GM19351 (cell line): ENCODE measurements around the gene ZNF619.
A peak's percentile ranks its signal among the peaks of the same experiment; 100 is the strongest.
"Not testable (repeated sequence)": the region's sequence is repeated elsewhere in the genome, so short reads cannot be mapped to it uniquely, and the experiment has no call there.

Experiments used
- ATAC-seq: cut with Tn5 transposase; IDR thresholded peaks from one replicate; pipeline ENCODE4 v1.9.1; 2021; ENCODE audit warnings: mild to moderate bottlenecking, moderate library complexity; ENCODE audit not compliant: unreplicated experiment

The ZNF619 gene

DNA sequence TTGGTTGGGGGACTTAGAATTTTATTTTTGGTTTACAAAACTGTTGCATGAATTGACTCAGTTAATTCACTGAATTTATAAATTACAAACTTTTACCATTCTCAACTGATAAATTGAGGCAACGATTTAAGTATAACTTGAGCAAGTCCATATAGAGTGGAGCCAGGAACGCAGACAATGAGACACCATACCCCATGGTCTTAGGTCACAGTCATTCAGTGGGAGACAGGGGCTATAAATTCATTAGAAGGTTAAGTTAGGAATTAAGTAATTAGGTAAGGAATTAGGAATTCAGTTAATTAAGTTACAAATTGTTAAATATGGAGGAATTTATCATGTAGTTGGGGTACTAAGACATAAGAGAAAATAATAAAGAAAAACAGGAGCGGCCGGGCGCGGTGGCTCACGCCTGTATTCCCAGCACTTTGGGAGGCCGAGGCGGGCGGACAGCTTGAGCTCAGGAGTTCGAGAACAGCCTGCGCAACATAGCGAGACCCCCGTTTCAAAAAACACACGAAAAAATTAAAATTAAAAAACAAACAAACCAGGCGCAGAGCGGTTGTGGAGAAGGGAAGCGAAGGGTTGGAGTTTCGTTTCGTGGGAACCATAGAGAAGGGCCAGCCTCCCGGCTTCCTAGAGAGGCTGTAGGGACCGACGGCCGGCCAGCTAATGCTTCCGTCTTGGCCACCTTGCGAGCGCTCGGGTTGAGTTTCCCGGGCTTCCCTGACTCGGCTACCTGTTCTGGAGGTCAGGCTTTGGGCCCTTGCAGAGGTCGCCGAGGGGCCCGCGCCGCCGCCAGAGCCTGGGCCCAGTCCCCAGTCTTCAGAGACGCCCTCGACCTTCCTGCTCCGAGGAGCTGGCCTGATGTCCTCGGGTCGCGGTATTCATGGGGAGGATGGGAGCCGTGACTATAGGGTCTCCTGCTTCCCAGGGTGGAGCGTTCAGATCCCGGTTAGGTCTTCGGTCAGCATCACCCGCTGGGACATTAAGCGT, at the start of gene ZNF619:
Gene ZNF619 (plus strand): TSS at position 645 of the 993 bp plus-strand sequence. CDS start 858 bp downstream, outside the sequence.
- ATAC-seq: peak; percentile 82

DNA sequence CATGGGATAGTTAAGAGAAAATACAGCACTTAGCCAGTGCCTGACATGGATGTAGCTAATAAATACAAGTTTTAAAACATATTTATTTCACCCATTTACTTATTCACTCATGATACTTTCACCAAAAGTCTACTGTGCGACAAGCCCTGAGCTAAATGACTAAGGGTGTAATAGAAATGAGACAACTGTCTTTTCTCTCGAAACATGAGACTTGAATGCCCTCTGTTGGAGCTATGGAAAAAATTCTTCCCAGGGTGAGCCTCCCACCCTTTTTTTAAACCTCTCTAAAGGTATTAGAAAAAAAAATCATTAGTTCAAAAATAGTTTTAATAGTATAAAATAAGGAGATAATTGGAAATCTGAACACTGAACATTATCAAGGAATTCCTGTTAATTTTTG, 44.1 kb upstream of the ZNF619 start:
- no peak for ATAC-seq

DNA sequence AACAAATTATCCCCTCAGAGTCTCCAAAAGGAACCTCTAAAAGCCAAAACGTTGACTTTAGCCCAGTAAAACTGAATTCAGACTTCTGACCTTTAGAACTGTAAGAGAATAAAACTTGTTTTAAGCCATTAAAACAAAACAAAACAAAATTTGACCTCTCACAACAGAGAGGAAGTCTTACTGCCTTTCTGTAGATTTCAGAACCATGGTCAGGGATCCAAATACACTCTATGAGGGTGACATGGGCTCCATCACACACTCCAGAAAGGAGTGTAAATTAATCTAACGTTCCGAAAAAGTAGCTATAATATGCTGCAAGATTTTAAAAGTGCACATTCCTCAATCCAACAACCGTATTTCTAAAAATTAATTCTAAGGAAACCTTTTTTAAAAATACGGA, 39.0 kb upstream of the ZNF619 start:
- no peak for ATAC-seq

DNA sequence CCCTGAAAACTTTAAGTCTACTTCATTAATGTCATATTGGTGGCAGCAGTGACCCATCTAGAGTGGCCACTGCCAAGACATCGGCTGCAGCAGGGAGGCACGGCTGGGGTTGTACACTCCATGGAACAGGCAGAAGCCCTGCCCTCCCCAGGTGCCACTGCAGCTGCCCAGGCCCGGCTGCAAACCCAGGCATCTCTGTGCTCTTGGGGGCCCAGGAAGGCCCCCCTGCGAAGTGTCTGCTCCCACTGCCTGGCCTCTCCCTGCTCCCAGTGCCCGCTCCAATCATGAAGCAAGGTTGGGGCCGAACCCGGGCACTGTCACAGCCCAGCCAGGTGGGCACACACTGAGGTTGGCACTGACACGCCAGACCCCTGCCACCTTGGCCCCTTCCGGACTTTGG, 31.9 kb upstream of the ZNF619 start:
- no peak for ATAC-seq

DNA sequence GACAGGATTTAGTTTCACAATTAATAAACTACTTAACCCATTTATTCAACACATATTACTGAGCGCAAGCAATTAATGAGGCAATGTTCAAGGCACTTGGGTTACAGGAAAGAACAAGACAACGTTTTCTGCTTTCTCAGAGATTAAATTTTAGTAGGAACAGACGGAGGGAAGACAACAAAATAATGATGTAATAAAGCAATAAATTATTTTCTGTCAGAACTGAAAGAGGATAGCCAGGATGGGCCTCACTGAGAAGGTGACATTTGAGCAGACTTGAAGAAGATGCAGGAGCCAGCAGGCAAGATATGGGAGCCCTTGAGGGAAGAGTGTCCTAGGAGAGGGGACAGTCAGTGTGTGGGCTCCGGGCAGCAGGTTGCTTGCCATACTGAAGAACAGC, 31.0 kb upstream of the ZNF619 start:
- ATAC-seq: no peak

DNA sequence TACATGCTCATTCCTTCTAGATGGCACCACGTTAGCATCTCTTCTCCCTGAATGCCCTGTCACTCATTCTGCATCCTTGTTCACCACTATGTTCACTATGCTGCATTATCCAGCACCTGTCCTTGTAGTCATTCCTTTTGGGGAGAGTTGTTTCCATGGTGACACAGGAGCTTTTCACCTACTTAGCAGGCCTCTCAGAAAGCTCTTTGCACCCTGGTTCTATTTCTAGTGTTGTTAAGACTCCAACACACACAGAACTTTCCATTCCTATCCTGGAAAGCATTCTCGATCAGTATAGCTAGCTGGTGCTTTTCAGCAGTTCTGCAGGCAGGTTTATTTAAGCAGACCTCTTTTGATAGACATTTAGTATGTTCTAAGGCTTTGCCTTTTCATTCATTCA, 26.5 kb upstream of the ZNF619 start:
- no peak for ATAC-seq

DNA sequence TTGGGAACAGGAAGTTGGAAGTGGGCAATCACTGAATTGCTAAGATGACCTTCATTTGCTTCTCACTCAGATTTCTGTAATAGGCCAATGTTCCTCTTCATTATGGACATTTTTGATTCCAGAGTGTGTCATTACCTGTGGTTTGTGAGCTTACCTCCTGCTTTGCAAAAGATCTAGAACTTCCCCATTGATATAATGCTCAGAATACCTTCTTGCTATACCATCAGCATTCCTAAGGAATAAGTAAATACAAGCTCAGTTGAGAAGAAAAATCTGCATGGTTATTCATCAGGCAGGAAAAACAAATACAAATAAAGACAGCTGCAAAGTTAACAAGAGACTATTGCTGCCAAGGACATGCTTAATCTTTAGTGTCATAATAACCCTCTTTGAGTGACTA, 25.4 kb upstream of the ZNF619 start:
- no peak for ATAC-seq

DNA sequence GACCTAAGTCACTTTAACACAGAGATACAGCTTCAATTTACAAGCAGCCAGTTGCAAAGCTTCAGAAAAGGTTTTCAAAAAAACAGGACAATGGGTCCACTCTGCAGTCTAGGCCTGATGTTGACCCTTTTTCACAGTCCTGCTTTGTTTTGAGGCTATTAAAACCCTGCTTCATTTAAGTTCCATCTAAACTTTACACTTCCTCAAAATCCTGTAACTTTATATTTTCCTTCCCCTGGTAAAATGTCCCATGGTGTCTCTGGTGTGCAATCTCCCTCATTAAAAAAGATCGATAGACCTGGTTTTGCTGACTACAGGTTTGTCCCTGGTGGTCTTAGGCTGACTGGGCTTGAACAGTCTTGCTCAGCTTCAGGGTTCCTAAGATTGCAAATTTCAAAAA, 24.9 kb upstream of the ZNF619 start:
- ATAC-seq: no peak

DNA sequence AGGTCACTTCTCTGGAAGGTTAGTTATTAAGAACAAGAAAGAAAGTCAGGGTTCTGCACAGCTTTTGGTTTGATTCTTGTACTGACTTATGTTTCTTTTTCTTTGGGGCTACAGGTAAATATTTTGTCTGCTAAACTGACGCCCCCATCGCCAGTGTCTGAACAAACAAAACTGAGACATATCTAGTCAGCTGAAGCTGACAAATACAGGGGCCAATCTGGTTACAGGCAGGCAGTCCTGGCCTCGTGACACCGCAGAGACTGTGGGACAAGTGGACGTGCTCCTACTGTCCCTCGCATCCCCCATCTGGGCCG, 24.4 kb upstream of the ZNF619 start:
- ATAC-seq: no peak

DNA sequence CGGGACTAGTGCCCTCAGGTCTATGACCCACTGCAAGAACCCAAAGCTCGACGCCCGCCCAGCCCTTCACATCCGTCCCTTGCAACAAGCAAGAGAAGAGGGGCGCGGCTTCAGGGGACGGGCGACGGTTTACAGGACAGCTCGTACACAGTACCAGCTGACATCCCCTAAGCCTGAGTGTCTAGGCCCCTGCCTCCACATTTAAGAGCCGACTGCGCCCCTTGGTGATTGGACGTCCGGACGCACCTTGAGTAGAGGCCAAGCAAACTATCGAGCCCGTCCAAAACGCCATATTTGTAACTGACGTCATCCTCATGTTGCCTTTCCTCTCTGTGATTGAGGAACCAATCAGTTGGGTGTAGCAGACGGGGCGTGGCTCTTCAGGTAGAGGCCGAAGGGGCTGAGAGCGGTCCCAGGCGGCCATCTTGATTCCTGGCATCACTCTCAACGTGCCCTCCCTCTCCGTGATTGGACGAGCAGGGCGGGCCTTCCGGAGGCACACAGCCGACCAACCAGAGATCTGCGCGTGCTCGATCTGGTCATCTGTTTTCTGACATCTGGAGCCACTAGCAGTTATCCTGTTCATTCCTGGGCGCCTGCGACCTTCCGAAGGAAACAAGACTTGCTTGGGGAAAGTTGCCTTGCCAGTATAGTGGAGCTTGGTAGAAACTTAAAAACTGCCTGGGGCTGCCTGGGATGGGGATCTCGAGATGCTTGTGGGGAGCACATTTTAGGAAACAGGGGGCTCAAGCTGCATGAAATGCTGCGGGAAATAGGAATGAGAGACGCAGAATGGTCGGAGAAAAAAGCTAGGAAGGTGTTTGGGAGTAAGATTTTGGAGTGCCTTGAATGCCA, 23.8 kb upstream of the ZNF619 start:
- ATAC-seq: peak; percentile 91

DNA sequence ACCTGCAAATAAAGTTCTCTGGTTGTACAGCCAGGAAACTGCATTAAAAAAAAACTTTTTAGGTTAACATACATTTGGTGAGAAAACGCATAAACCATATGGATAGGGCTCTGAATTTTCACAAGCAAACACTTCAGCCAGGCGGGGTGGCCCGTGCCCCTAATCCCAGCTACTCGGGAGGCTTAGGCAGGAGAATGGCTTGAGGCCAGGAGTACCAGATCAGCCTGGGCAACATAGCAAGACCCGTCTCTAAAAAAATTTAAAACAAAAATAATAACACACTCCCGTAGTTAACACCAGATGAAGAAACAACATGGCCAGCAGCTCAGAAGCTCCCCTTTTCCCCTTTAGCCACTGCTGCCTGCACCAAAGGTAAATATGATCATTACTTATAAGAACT, 23.0 kb upstream of the ZNF619 start:
- ATAC-seq: no peak

DNA sequence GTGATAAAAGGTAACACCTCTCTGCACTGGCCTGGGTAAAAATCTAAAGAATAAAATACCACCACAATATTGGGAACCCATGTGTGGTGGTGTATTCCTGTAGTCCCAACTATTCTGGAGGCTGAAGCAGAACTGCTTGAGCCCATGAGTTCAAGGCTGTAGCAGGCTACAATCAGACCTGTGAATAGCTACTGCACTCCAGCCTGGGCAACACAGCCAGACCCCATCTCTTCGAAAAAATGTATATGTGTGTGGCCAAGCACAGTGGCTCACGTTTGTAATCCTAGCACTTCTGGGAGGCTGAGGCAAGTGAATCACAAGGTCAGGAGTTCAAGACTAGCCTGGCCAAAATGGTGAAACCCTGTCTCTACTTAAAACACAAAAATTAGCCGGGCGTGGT, 21.6 kb upstream of the ZNF619 start:
- ATAC-seq: no peak

DNA sequence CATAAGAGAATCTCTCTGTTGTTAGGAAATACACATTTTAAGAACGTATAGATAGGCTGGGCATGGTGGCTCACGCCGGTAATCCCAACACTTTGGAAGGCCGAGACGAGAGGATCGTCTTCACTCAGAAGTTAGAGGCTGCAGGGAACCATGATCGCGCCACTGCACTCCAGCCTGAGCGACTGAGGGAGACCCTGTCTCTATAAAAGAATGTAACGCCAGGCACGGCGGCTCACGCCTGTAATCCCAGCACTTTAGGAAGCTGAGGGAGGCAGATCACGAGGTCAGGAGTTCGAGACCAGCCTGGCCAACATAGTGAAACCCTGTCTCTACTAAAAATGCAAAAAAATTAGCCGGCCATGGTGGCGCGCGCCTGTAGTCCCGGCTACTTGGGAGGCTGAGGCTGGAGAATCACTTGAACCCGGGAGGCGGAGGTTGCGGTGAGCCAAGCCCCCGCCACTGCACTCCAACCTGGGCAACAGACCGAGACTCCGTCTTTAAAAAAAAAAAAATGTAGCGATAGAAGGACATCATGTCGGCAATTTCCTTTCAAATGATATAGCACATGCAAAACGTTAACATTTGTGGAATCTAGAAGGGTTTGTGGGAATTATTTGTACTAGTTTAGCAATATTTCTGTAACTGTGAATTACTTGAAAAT, 20.5 kb upstream of the ZNF619 start:
- ATAC-seq: no peak

DNA sequence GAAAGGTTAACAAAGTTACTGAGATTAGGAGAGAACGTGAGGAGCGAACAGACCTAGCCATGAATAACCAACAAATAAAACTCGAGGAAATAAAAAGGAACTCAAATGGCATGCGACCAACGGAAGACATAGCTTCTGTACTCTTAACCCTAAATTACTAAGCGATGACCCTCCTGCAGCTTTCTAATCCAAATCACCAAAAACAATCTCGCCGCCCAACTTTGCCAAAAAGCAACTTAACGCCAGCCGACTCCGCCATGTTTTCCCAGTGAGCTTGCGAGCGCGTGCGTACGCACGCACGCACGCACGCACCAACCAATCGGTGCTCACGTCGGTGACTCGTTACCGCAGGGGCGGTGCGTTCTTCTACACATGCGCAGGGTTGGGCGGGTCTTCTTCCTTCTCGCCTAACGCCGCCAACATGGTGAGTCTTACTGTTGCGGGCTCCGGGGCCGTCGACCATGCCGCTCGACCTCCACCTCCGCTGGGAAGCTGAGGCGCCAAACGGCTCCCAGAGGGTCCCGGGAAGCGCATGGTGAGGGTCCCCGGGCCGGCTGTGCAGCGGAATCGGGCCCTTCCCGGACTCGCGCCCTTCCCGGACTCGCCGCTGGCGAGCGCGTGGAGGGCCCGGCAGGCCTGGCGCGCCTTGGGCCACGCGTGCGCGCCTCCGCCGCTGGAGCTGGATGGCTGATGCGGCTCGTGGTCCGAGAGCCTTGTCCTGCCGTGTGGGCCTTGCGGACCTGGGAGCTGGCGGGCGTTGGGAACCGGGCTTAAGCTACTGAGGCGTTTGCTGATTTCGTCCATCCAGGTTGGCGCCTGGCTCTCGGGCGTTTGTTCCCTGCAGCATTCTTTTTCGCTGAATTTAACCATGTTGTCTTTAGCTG, 19.7 kb upstream of the ZNF619 start, which contains the start of gene RPL14:
Gene RPL14 (plus strand): TSS at position 400 of the 884 bp plus-strand sequence. CDS start 133 bp downstream, at position 533.
- ATAC-seq: peak; percentile 61

DNA sequence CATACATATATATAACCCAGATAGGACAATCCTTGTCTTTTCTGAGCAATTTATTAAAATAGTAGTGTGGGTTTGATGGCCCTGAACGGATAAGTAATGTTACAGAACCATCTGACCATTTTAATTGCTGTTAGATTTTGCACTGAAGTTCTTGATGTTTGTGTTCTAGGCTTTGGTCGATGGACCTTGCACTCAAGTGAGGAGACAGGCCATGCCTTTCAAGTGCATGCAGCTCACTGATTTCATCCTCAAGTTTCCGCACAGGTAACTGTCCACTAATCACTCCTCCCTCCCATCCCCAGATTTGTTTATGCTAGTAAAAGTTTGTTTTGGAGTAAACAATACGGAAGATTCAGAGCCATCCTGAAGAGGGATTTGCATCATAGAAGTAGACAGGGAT, 18.4 kb upstream of the ZNF619 start:
- no peak for ATAC-seq

DNA sequence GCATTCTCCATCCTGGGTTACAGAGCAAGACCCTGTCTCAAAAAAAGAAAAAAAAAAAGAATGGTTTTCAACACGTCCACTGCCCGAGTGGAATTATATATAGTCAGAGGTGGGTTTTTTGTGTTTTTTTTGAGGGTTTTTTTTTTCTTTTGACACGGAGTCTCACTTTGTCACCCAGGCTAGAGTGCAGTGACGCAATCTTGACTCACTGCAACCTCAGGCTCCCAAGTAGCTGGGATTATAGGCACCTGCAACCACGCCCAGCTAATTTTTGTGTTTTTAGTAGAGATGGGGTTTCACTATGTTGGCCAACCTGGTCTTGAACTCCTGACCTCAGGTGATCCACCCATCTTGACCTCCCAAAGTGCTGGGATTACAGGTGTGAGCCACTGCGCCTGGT, 16.4 kb upstream of the ZNF619 start:
- ATAC-seq: not testable (repeated sequence)

DNA sequence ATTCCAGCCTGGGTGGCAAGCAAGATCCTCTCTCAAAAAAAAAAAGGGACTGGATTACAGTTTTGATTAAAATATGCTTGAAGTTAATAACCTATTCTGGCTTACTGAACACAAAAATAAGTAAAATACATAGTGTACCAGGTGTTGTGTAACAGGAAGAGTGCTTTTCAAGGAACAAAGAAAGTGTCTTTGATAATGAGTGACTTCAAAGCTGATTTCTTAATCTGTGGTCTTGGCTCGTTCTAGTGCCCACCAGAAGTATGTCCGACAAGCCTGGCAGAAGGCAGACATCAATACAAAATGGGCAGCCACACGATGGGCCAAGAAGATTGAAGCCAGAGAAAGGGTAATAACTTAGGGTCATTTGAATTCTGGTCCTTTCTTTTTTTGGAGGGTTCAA, 15.8 kb upstream of the ZNF619 start:
- ATAC-seq: no peak

DNA sequence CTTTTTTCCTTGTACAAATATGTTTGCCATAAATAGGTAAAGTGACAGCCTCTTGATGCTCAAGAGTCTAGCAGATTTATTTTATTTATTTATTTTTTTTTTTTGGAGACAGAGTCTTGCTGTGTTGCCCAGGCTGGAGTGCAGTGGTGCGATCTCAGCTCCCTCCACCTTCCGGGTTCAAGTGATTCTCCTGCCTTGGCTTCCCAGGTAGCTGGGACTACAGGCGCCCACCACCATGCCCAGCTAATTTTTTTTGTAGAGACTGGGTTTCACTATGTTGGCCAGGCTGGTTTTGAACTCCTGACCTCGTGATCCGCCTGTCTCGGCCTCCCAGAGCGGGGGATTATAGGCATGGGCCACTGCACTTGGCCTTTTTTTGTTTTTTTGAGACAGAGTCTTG, 14.1 kb upstream of the ZNF619 start:
- ATAC-seq: not testable (repeated sequence)

DNA sequence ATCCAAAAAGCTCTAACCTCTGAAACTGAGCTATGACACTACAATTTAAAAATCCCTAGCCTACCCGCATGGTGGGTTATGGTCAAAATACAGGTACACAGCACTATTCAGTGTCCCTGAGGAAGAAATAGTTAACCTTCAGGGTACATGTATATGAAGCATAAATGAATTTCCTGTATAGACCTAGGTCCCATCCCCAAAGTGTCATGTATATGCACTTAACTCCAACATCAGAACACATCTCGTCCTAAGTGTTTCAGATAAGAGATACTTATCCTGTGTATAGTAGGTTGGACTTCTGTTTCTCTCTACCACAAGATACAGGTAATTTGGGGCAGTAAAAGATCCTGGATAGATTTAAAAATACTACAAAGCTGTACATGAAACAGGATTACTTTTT, 13.3 kb upstream of the ZNF619 start:
- no peak for ATAC-seq
